Gastrocnemius medialis (tissue), 4 donors: Measurements from ENCODE around the gene ABLIM3.

Experiments
- CTCF ChIP-seq, 5 experiments: fragments of 450-650 bp in 3 of 5; fragments of 200-600 bp in 2 of 5; sonication (generic) in 2 of 5; IDR thresholded peaks in 4 of 5; conservative IDR thresholded peaks in 1 of 5; 1 replicate in 4 of 5; 2 replicates in 1 of 5; pipeline ENCODE4 v1.5.1; 2016 to 2019; ENCODE audit warnings: antibody characterized with exemption in 5 of 5, mild to moderate bottlenecking in 3 of 5, moderate library complexity in 3 of 5
- POLR2A ChIP-seq, 2 donors: fragments of 450-650 bp; IDR thresholded peaks; one replicate each; pipeline ENCODE4 v1.6.1; 2017; ENCODE audit warnings: antibody characterized with exemption in 2 of 2, mild to moderate bottlenecking in 2 of 2, moderate library complexity in 2 of 2

- TF ChIP-seq CTCF (IDR thresholded peaks at IDR 0.05 in 4 of 5, conservative IDR thresholded peaks at IDR 0.05 in 1 of 5) = no peak
- no peak for TF ChIP-seq POLR2A (IDR thresholded peaks at IDR 0.05)
These were observed 54.7 kb downstream of the ABLIM3 start for GRCh38 chr5:149195962-149196361.
